ENCODE measurements around the gene PRR22.

PRR22 gene

DNA sequence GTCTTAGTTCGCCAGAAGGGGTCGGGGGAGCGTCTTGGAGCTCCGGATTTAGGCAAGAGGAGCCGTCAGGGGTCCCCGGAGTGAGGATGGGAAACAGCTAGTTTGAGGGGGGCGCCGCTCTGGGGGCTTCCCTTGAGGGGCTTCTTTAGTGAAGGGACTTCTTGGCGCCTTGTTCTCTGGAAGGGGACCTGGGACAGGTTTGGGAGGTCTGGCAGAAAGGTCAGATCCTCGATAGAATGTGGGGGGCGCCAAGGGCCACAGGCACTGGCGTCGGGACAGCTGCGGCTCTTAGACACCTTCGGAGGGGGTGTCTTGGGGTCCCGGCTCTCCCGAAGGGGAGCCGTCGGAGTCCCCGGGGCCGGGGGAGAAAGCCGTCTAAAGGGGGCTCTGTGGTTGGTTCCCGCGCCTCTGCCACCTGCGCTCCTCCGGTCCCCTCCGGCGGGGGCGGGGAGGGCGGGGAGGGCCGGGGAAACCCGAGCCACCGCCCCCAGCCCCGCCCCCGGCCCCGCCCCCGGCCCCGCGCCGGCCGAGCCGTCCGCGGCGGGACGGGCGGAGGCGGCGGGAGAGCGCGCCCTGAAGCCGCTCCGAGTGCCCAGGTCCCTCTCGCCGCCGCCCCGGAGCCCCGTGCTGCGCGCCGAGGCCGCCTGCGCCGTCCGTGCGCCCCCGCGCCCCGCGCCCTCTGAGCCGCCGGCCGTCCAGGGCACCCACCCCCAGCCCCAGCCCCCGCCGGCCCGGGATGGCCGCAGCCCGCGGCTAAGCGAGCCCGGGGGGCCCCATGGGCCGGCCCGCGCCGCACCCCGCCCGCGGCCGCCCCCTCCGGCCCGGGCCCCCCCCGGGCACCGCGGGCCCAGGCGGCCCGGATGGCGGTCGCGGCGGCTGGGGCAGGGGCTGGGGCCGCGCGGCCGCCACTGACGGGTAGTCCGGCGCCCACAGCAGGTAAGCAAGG, 20.2 kb upstream of the PRR22 start, which contains the start of gene NRTN:
TSS of gene NRTN (plus strand) at position 552 of the 946 bp plus-strand sequence. CDS start 19,099 bp downstream, outside the sequence.
- no peaks in the 10 kb centered on the region for H3K9me3 ChIP-seq (ENCODE audit: control insufficient read depth, low read length)
- TF ChIP-seq, protein P1, sequence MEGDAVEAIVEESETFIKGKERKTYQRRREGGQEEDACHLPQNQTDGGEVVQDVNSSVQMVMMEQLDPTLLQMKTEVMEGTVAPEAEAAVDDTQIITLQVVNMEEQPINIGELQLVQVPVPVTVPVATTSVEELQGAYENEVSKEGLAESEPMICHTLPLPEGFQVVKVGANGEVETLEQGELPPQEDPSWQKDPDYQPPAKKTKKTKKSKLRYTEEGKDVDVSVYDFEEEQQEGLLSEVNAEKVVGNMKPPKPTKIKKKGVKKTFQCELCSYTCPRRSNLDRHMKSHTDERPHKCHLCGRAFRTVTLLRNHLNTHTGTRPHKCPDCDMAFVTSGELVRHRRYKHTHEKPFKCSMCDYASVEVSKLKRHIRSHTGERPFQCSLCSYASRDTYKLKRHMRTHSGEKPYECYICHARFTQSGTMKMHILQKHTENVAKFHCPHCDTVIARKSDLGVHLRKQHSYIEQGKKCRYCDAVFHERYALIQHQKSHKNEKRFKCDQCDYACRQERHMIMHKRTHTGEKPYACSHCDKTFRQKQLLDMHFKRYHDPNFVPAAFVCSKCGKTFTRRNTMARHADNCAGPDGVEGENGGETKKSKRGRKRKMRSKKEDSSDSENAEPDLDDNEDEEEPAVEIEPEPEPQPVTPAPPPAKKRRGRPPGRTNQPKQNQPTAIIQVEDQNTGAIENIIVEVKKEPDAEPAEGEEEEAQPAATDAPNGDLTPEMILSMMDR (IDR thresholded peaks at IDR 0.05), result no peak
- peak within 1 kb of the TSS; percentile 43 for H3K4me3 ChIP-seq (ENCODE audit: low read depth, low read length)
- no peak within 1 kb of the TSS for H3K27ac ChIP-seq
- H3K4me1 ChIP-seq, result peaks cover 2% of the 10 kb centered on the region
- H3K27me3 ChIP-seq (ENCODE audit: control insufficient read depth, insufficient read depth, low read length), result no peaks in the 10 kb centered on the region
- H3K36me3 ChIP-seq (ENCODE audit: control insufficient read depth, insufficient read depth, low read length), result no peaks in the 10 kb centered on the region
- H3K9ac ChIP-seq, result no peak within 1 kb of the TSS
- H2AFZ ChIP-seq, result peak within 1 kb of the TSS; percentile 81
- H3K79me2 ChIP-seq, result no peaks in the 10 kb centered on the region
- peak within 1 kb of the TSS; percentile 71 for H3K4me2 ChIP-seq (ENCODE audit: low read length)

DNA sequence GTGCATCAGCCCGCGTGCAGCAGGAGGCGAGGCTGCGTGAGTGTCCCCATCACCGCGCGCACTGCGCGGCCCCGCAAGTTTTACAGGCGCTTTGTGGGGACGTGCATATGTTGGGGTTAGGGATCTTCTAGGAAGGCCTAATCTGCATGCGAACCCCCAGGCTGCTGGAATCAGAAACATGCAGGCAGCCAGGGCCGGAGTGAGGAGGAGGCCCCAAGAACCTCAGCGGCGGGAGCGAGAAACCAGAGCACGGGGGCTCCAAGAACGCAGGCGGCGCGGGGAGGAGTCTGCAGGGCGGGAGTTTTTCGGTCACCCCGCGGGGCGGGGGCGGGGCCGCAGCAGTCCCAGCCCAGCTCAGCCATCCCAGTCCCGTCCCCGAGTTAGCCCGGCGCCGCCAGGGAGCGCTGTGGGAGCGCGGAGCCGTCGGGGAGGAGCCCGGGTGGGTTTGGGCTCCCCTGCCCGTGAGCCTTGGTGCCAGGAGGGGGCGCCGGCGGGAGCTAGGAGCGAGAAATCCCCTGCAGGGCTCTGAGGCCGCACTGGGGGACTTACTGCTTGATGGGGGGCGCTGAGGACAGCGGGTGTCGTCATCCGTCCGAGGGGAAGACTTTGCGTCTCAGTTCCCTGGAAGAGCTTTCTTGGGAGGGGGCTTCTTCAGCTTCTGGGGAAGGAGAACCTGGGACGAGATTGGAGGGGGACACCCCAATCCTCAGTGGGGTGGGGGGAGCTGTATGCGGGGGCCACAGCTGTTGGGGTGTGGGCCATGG, 19.4 kb upstream of the PRR22 start:
- H3K36me3 ChIP-seq (ENCODE audit: control insufficient read depth, insufficient read depth, low read length), result no peaks in the 10 kb centered on the region
- no peaks in the 10 kb centered on the region for H3K79me2 ChIP-seq
- no peak overlapping the region for H3K9ac ChIP-seq
- H3K4me1 ChIP-seq, result peaks cover 2% of the 10 kb centered on the region
- H3K27ac ChIP-seq, result no peak overlapping the region
- TF ChIP-seq, protein P1 (IDR thresholded peaks at IDR 0.05), result peak; percentile 85
- peak overlapping the region; percentile 81 for H2AFZ ChIP-seq
- H3K4me3 ChIP-seq (ENCODE audit: low read depth, low read length), result peak overlapping the region; percentile 29
- no peaks in the 10 kb centered on the region for H3K9me3 ChIP-seq (ENCODE audit: control insufficient read depth, low read length)
- H3K27me3 ChIP-seq (ENCODE audit: control insufficient read depth, insufficient read depth, low read length), result no peaks in the 10 kb centered on the region
- H3K4me2 ChIP-seq (ENCODE audit: low read length), result peak overlapping the region; percentile 71

DNA sequence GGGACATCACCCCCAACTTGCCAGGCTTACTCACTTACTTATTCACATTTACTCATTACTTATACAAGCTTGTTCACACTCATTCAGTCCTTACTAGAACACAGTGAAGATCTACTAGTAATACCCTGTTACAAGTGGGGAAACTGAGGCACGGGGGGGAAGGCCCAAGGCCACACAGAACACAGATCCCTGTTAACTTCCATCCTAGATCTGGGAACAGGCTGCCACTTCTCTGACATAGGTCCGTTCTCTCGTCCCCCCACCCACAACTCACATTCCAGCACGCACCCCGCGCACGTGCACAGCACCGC, 18.9 kb upstream of the PRR22 start:
- Histone ChIP-seq H3K79me2 (no peaks in the 10 kb centered on the region), H2AFZ (peak overlapping the region; percentile 81), H3K27me3 (ENCODE audit: control insufficient read depth, insufficient read depth, low read length) (no peaks in the 10 kb centered on the region), H3K4me1 (peaks cover 2% of the 10 kb centered on the region), H3K36me3 (ENCODE audit: control insufficient read depth, insufficient read depth, low read length) (no peaks in the 10 kb centered on the region), H3K4me2 (ENCODE audit: low read length) (peak overlapping the region; percentile 71), H3K9me3 (ENCODE audit: control insufficient read depth, low read length) (no peaks in the 10 kb centered on the region), H3K4me3 (ENCODE audit: low read depth, low read length) (peak overlapping the region; percentile 29), H3K9ac (no peak overlapping the region), H3K27ac (no peak overlapping the region)
- TF ChIP-seq, protein P1 (IDR thresholded peaks at IDR 0.05), result no peak

DNA sequence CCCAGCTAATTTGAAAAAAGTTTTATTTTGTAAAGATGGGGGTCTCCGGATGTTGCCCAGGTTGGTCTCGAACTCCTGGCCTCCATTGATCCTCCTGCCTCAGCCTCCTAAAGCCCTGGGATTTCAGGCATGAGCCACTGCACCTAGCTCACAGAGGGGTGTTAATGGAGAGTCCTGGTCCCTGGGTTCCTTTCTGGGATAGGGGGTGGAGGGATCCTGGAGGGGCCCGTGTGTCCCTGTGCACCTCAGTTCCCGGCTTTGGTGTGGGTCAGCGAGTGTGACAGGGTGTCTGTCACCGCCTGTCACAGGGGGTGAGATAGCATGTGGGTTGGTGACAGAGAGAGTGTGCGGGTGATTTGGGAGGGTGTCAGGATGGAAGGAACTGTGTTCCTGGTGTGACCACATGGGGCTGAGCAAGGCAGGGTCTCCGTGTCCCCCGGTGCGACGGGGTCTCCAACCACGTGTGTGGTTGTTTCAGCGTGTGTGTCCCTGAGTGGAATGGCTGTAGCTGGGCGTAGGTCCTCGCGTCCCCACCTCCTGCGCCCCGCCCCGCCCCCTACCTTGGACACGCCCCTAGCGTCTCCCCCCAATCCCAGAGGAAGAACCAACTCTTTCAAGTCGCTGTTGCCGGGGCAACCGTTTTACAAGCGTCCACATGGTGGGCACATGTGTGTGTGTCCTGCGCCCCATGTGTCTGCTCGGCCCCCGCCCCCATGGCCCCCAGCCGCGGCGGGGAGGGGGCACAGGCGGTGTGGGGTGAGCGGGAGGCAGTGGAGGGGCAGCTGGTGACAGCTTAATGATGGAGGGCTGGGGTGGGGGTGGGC, 17.5 kb upstream of the PRR22 start:
- Histone ChIP-seq H3K9ac (no peak overlapping the region), H3K4me1 (peaks cover 2% of the 10 kb centered on the region), H3K36me3 (ENCODE audit: control insufficient read depth, insufficient read depth, low read length) (no peaks in the 10 kb centered on the region), H3K27me3 (ENCODE audit: control insufficient read depth, insufficient read depth, low read length) (no peaks in the 10 kb centered on the region), H3K4me2 (ENCODE audit: low read length) (no peak overlapping the region), H3K79me2 (no peaks in the 10 kb centered on the region), H2AFZ (no peak overlapping the region), H3K9me3 (ENCODE audit: control insufficient read depth, low read length) (no peaks in the 10 kb centered on the region), H3K27ac (no peak overlapping the region), H3K4me3 (ENCODE audit: low read depth, low read length) (no peak overlapping the region)
- TF ChIP-seq, protein P1 (IDR thresholded peaks at IDR 0.05), result no peak

Measured in parathyroid adenoma (tissue), 2 donors.